H1 (cell line): ENCODE results near the gene SYT13. TPM values are rescaled to one million over a fixed set of nuclear protein-coding genes. Genes with fewer than 3 reads are reported as not detected.

Experiments used
- CTCF ChIA-PET: fragments of 300-600 bp; sonication (Branson Sonifier 250); formaldehyde crosslinking; loops from one replicate; lab custom pipeline; 2021; ENCODE audit not compliant: partially characterized antibody; lab: Charles Lee
- POLR2A ChIA-PET: fragments of 300-600 bp; sonication (Branson Sonifier 250); formaldehyde crosslinking; loops from one replicate; lab custom pipeline; 2021; ENCODE audit warnings: inconsistent platforms; ENCODE audit not compliant: partially characterized antibody; lab: Charles Lee
- DNase-seq, 2 experiments: peaks; one replicate each; pipeline versions ENCODE4 v3.0.0 to v3.0.0-alpha.2; 2010 to 2022; ENCODE audit warnings: low spot score in 2 of 2, low read depth in 1 of 2, mixed read lengths in 1 of 2
- FAIRE-seq: peaks from 2 replicates; lab custom pipeline; 2011; peaks lifted over from hg19 to GRCh38; lab: Jason Lieb, UNC
- H2AFZ ChIP-seq: 2 replicates; pipeline ENCODE4 v1.8.1; 2012; ENCODE audit warnings: low read length, inconsistent platforms
- H2AK5ac ChIP-seq: 2 replicates; pipeline ENCODE4 v1.6.1; 2013; ENCODE audit warnings: low read depth, low read length
- H2BK120ac ChIP-seq: replicated peaks from 2 replicates; pipeline ENCODE3; 2013; ENCODE audit warnings: low read depth, low read length, inconsistent platforms
- H2BK12ac ChIP-seq: 2 replicates; pipeline ENCODE4 v1.6.1; 2013; ENCODE audit warnings: low read depth, low read length
- H2BK15ac ChIP-seq: 2 replicates; pipeline ENCODE4 v1.6.1; 2013; ENCODE audit warnings: low read length
- H2BK20ac ChIP-seq: 2 replicates; pipeline ENCODE4 v1.6.1; 2013; ENCODE audit warnings: low read length
- H2BK5ac ChIP-seq: 2 replicates; pipeline ENCODE4 v1.6.1; 2013; ENCODE audit warnings: low read depth, low read length
- H3K14ac ChIP-seq: 2 replicates; pipeline ENCODE4 v1.6.1; 2013; ENCODE audit warnings: inconsistent platforms; ENCODE audit not compliant: insufficient read length
- H3K18ac ChIP-seq: 2 replicates; pipeline ENCODE4 v1.6.1; 2013; ENCODE audit warnings: low read length; ENCODE audit errors: extremely low read depth
- H3K23ac ChIP-seq: 2 replicates; pipeline ENCODE4 v1.6.1; 2013; ENCODE audit warnings: inconsistent platforms; ENCODE audit not compliant: insufficient read length
- H3K23me2 ChIP-seq: 2 replicates; pipeline ENCODE4 v1.6.1; 2013; ENCODE audit warnings: low read depth, low read length
- H3K27ac ChIP-seq: 2 replicates; pipeline ENCODE4 v1.6.1; 2011; ENCODE audit warnings: low read depth, low read length, inconsistent platforms
- H3K27me3 ChIP-seq, 4 experiments: replicated peaks in 1 of 4; 1 replicate in 1 of 4; 2 replicates in 3 of 4; pipeline versions ENCODE4 v1.6.1 to v1.8.1; 2011 to 2013; ENCODE audit warnings: low read length in 3 of 4, mild to moderate bottlenecking in 3 of 4, inconsistent platforms in 2 of 4, mixed read lengths in 2 of 4, moderate library complexity in 1 of 4; ENCODE audit not compliant: control insufficient read depth in 3 of 4, insufficient read depth in 3 of 4; ENCODE audit errors: extremely low read depth in 1 of 4
- H3K36me3 ChIP-seq, 4 experiments: 2 replicates each; pipeline versions ENCODE4 v1.6.1 to v1.8.1; 2011 to 2013; ENCODE audit warnings: mild to moderate bottlenecking in 4 of 4, low read length in 3 of 4, moderate library complexity in 2 of 4, control low read depth in 1 of 4, inconsistent platforms in 1 of 4; ENCODE audit not compliant: insufficient read depth in 4 of 4, control insufficient read depth in 2 of 4
- H3K4ac ChIP-seq: replicated peaks from 2 replicates; pipeline ENCODE3; 2013; ENCODE audit warnings: low read length, low read depth, mixed read lengths, inconsistent platforms; ENCODE audit not compliant: insufficient read length
- H3K4me1 ChIP-seq, 4 experiments: replicated peaks in 1 of 4; 1 replicate in 1 of 4; 2 replicates in 3 of 4; pipeline versions ENCODE4 v1.6.1 to v1.8.1; 2011 to 2013; ENCODE audit warnings: low read length in 3 of 4, inconsistent platforms in 2 of 4, mixed read lengths in 1 of 4; ENCODE audit not compliant: insufficient read depth in 4 of 4, control insufficient read depth in 3 of 4
- H3K4me2 ChIP-seq, 2 experiments: 2 replicates each; pipeline versions ENCODE4 v1.6.1 to v1.8.1; 2011 to 2013; ENCODE audit warnings: low read depth in 2 of 2, low read length in 2 of 2, control low read depth in 1 of 2, inconsistent platforms in 1 of 2, mild to moderate bottlenecking in 1 of 2; ENCODE audit not compliant: insufficient read depth in 1 of 2
- H3K4me3 ChIP-seq, 4 experiments: fragments of 200-600, 300-600 bp in 1 of 4; sonication (generic), shearing (Covaris generic), sonication (Bioruptor Twin) in 1 of 4; 2 replicates each; pipeline versions ENCODE4 v1.5.1 to v1.8.1; 2011 to 2016; ENCODE audit warnings: low read length in 4 of 4, low read depth in 3 of 4, control low read depth in 2 of 4, inconsistent platforms in 2 of 4, mild to moderate bottlenecking in 2 of 4, mixed read lengths in 1 of 4, moderate library complexity in 1 of 4; ENCODE audit not compliant: insufficient read depth in 2 of 4; ENCODE audit errors: extremely low read depth in 1 of 4
- H3K56ac ChIP-seq: replicated peaks from 2 replicates; pipeline ENCODE3; 2013; ENCODE audit warnings: low read depth, mild to moderate bottlenecking, mixed read lengths, low read length, inconsistent platforms; ENCODE audit not compliant: insufficient read length
- H3K79me1 ChIP-seq: 2 replicates; pipeline ENCODE4 v1.6.1; 2013; ENCODE audit warnings: low read depth, low read length, control low read depth
- H3K79me2 ChIP-seq, 2 experiments: 2 replicates each; pipeline versions ENCODE4 v1.6.1 to v1.8.1; 2012 to 2013; ENCODE audit warnings: low read length in 2 of 2, mild to moderate bottlenecking in 2 of 2, inconsistent platforms in 1 of 2; ENCODE audit not compliant: insufficient read depth in 2 of 2, control insufficient read depth in 1 of 2
- H3K9ac ChIP-seq, 4 experiments: replicated peaks in 1 of 4; 1 replicate in 1 of 4; 2 replicates in 3 of 4; pipeline versions ENCODE4 v1.6.1 to v1.8.1; 2011 to 2013; ENCODE audit warnings: low read depth in 3 of 4, low read length in 3 of 4, control low read depth in 2 of 4, mild to moderate bottlenecking in 2 of 4, moderate library complexity in 2 of 4, inconsistent platforms in 1 of 4; ENCODE audit errors: extremely low read depth in 1 of 4
- H3K9me3 ChIP-seq, 2 experiments: 2 replicates each; pipeline versions ENCODE4 v1.6.1 to v1.8.1; 2012 to 2013; ENCODE audit warnings: mild to moderate bottlenecking in 2 of 2, moderate library complexity in 2 of 2, control low read depth in 1 of 2, inconsistent platforms in 1 of 2, low read depth in 1 of 2, low read length in 1 of 2, mixed read lengths in 1 of 2; ENCODE audit not compliant: insufficient read depth in 2 of 2
- H4K20me1 ChIP-seq, 2 experiments: replicated peaks in 1 of 2; 2 replicates each; pipeline versions ENCODE3 to v1.8.1; 2011 to 2013; ENCODE audit warnings: inconsistent platforms in 2 of 2, low read length in 2 of 2, mild to moderate bottlenecking in 1 of 2; ENCODE audit not compliant: insufficient read depth in 2 of 2, control insufficient read depth in 1 of 2
- H4K5ac ChIP-seq: 2 replicates; pipeline ENCODE4 v1.6.1; 2013; ENCODE audit warnings: low read length, low read depth, mixed read lengths, inconsistent platforms; ENCODE audit not compliant: insufficient read length
- H4K8ac ChIP-seq: 2 replicates; pipeline ENCODE4 v1.8.0; 2013; ENCODE audit warnings: mild to moderate bottlenecking, moderate library complexity, low read length, inconsistent platforms; ENCODE audit not compliant: insufficient read depth; ENCODE audit errors: extremely low read depth
- H4K91ac ChIP-seq: replicated peaks from 2 replicates; pipeline ENCODE3; 2013; ENCODE audit warnings: low read length, mixed read lengths, inconsistent platforms; ENCODE audit not compliant: insufficient read length
- BCL11A ChIP-seq, 2 experiments: IDR thresholded peaks; one replicate each; pipeline ENCODE4 v1.6.1; 2011; ENCODE audit warnings: low read depth in 2 of 2, low read length in 2 of 2, mild to moderate bottlenecking in 2 of 2
- BRCA1 ChIP-seq: IDR thresholded peaks from 2 replicates; pipeline ENCODE4 v1.6.1; 2012; ENCODE audit warnings: low read depth, low read length, improper control_type of control experiment
- EP300 ChIP-seq, 2 experiments: IDR thresholded peaks; 1 replicate in 1 of 2; 2 replicates in 1 of 2; pipeline ENCODE4 v1.6.1; 2011 to 2012; ENCODE audit warnings: low read depth in 2 of 2, low read length in 2 of 2, mild to moderate bottlenecking in 2 of 2, borderline replicate concordance in 1 of 2, inconsistent platforms in 1 of 2, moderate library complexity in 1 of 2
- HDAC2 ChIP-seq, 2 experiments: fragments of 300-600 bp in 1 of 2; sonication (generic) in 1 of 2; IDR thresholded peaks; 2 replicates each; pipeline ENCODE4 v1.6.1; 2011 to 2012; ENCODE audit warnings: low read depth in 2 of 2, low read length in 2 of 2, mild to moderate bottlenecking in 2 of 2, moderate library complexity in 2 of 2, borderline replicate concordance in 1 of 2, inconsistent platforms in 1 of 2
- POLR2A ChIP-seq, 2 experiments: IDR thresholded peaks; 1 replicate in 1 of 2; 2 replicates in 1 of 2; pipeline ENCODE4 v1.6.1; 2011; ENCODE audit warnings: low read depth in 2 of 2, low read length in 2 of 2, mild to moderate bottlenecking in 2 of 2; ENCODE audit errors: control extremely low read depth in 1 of 2
- SP1 ChIP-seq: IDR thresholded peaks from 2 replicates; pipeline ENCODE4 v1.6.1; 2011; ENCODE audit warnings: low read depth, low read length
- SP4 ChIP-seq: IDR thresholded peaks from 2 replicates; pipeline ENCODE4 v1.6.1; 2012; ENCODE audit warnings: low read length, inconsistent platforms
- TAF1 ChIP-seq: IDR thresholded peaks from 2 replicates; pipeline ENCODE4 v1.6.1; 2011; ENCODE audit warnings: mild to moderate bottlenecking, low read depth, low read length
- YY1 ChIP-seq: IDR thresholded peaks from 2 replicates; pipeline ENCODE4 v1.6.1; 2011; ENCODE audit warnings: low read depth, mild to moderate bottlenecking, low read length
- WGBS, 2 experiments: shearing (Covaris generic) in 1 of 2; methylation state at CpG; one replicate each; pipeline versions ENCODE4 v1.1.6 to v1.1.7; 2013 to 2015; ENCODE audit warnings: low lambda C conversion rate in 2 of 2, mixed read lengths in 2 of 2, inconsistent platforms in 1 of 2, low coverage in 1 of 2, missing lambda C conversion rate in 1 of 2; ENCODE audit not compliant: insufficient replicate concordance in 2 of 2, insufficient coverage in 1 of 2, insufficient read length in 1 of 2; ENCODE audit errors: extremely low coverage in 1 of 2, missing lambda C conversion rate in 1 of 2; 5-methylcytosine and 5-hydroxymethylcytosine counted together
- polyA plus RNA-seq, 7 experiments: library from polyadenylated mRNA; depleted of rRNA in 3 of 7; stranded (reverse) in 5 of 7; unstranded in 2 of 7; fragments of >200 nt in 5 of 7; fragments of 200-250 nt in 2 of 7; gene quantifications; 1 replicate in 5 of 7; 2 replicates in 1 of 7; 4 replicates in 1 of 7; pipeline versions ENCODE4 v1.2.1 to v1.2.3, GENCODE V29; 2011 to 2013; ENCODE audit warnings: missing spikeins in 2 of 7, mixed read lengths in 2 of 7
- total RNA-seq: library from RNA; stranded (reverse); fragmentation: NEBNext Ultra II Directional; extraction: Animal tissue kit (Norgen Biotek cat#: 25700); gene quantifications from 2 replicates; pipeline ENCODE4 v1.2.1, GENCODE V29; 2021
- TF ChIP-seq, protein P1 (sequence below): IDR thresholded peaks from 2 replicates; pipeline ENCODE4 v1.6.1; 2011; ENCODE audit warnings: low read depth, mild to moderate bottlenecking, low read length; ENCODE audit not compliant: insufficient read depth
- TF ChIP-seq, protein P2 (sequence below), 3 experiments: IDR thresholded peaks; 1 replicate in 2 of 3; 2 replicates in 1 of 3; pipeline versions ENCODE4 v1.5.1 to v1.6.1; 2011; ENCODE audit warnings: low read length in 3 of 3, mild to moderate bottlenecking in 3 of 3, inconsistent platforms in 2 of 3, low read depth in 1 of 3, moderate library complexity in 1 of 3; ENCODE audit not compliant: insufficient read depth in 1 of 3; ENCODE audit errors: control extremely low read depth in 1 of 3

Gene SYT13
- total and polyA plus RNA-seq, 2 of the 8 experiments (the other 6 are each of a cell fraction or from before 2014, with no cell fraction given), result 4.8 to 13.2 TPM

GRCh38 chr11:45298718-45299117 is 12.6 kb upstream of the SYT13 start:
- H2BK15ac ChIP-seq, result no peak overlapping the region
- no peak overlapping the region for H2BK12ac ChIP-seq
- peak overlapping the region in 1 of 2 experiments; percentile 28; a peak in 2 of 4 replicates for H3K4me2 ChIP-seq
- H2AK5ac ChIP-seq, result no peak overlapping the region
- no peak overlapping the region for H3K27ac ChIP-seq
- peaks cover 0 to 8% (median 0%) of the 10 kb centered on the region in 4 experiments; a peak in 2 of 7 replicates for H3K27me3 ChIP-seq
- H2BK5ac ChIP-seq, result no peak overlapping the region
- H3K56ac ChIP-seq, result no peak overlapping the region
- H2BK120ac ChIP-seq, result no peak overlapping the region
- 24% methylated on average over 7 of the region's 7 CpGs; no CpG with 5 or more reads in 1 of the 2 experiments for WGBS, 2 experiments
- H4K20me1 ChIP-seq, result no peaks in the 10 kb centered on the region
- no peaks in the 10 kb centered on the region for H3K79me2 ChIP-seq
- no peaks in the 10 kb centered on the region for H3K23me2 ChIP-seq
- H3K9me3 ChIP-seq, result no peaks in the 10 kb centered on the region
- H4K8ac ChIP-seq, result no peak overlapping the region
- no peak overlapping the region for H2BK20ac ChIP-seq
- no peaks in the 10 kb centered on the region for H3K36me3 ChIP-seq
- H3K23ac ChIP-seq, result no peak overlapping the region
- H4K5ac ChIP-seq, result no peak overlapping the region
- no peak overlapping the region for H2AFZ ChIP-seq
- ChIA-PET POLR2A (interaction anchor here (1.3 kb wide), 1 partner anchor 10 kb away, joined by 4 read pairs; no protein-coding TSS in a partner anchor), CTCF (interaction anchor here (2.4 kb wide), 1 partner anchor 32 kb away, joined by 8 read pairs; no protein-coding TSS in a partner anchor)
- no peaks in the 10 kb centered on the region for H3K79me1 ChIP-seq
- DNase-seq, result peak; percentile 53 to 61
- H3K18ac ChIP-seq, result no peak overlapping the region
- peak; percentile 83 for FAIRE-seq
- peaks cover 0 to 3% (median 1%) of the 10 kb centered on the region in 4 experiments; a peak in 3 of 7 replicates for H3K4me1 ChIP-seq
- H4K91ac ChIP-seq, result no peak overlapping the region
- peak overlapping the region; percentile 63 for H3K4ac ChIP-seq
- H3K14ac ChIP-seq, result no peak overlapping the region
- no peak overlapping the region for H3K4me3 ChIP-seq
- no peak overlapping the region for H3K9ac ChIP-seq
- TF ChIP-seq, protein P1, sequence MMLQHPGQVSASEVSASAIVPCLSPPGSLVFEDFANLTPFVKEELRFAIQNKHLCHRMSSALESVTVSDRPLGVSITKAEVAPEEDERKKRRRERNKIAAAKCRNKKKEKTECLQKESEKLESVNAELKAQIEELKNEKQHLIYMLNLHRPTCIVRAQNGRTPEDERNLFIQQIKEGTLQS, result no peak
- TF ChIP-seq HDAC2 (IDR thresholded peaks at IDR 0.05; ENCODE audit: borderline replicate concordance in 1 of 2, low read depth in 2 of 2, low read length in 2 of 2) (no peak), SP1 (0 out of 2 replicates have a peak, but pooled peaks have one; percentile 26), POLR2A (IDR thresholded peaks at IDR 0.05; ENCODE audit: control extremely low read depth in 1 of 2, low read depth in 2 of 2, low read length in 2 of 2) (no peak), BRCA1 (no peak), TAF1 (no peak), EP300 (IDR thresholded peaks at IDR 0.05; ENCODE audit: borderline replicate concordance in 1 of 2, low read depth in 2 of 2, low read length in 2 of 2) (no peak), SP4 (no peak), YY1 (peak; percentile 81), BCL11A (IDR thresholded peaks at IDR 0.05; ENCODE audit: low read depth in 2 of 2, low read length in 2 of 2) (no peak)
- TF ChIP-seq, protein P2, sequence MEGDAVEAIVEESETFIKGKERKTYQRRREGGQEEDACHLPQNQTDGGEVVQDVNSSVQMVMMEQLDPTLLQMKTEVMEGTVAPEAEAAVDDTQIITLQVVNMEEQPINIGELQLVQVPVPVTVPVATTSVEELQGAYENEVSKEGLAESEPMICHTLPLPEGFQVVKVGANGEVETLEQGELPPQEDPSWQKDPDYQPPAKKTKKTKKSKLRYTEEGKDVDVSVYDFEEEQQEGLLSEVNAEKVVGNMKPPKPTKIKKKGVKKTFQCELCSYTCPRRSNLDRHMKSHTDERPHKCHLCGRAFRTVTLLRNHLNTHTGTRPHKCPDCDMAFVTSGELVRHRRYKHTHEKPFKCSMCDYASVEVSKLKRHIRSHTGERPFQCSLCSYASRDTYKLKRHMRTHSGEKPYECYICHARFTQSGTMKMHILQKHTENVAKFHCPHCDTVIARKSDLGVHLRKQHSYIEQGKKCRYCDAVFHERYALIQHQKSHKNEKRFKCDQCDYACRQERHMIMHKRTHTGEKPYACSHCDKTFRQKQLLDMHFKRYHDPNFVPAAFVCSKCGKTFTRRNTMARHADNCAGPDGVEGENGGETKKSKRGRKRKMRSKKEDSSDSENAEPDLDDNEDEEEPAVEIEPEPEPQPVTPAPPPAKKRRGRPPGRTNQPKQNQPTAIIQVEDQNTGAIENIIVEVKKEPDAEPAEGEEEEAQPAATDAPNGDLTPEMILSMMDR (IDR thresholded peaks at IDR 0.05; ENCODE audit: control extremely low read depth in 1 of 3, insufficient read depth in 1 of 3, low read depth in 1 of 3, low read length in 3 of 3), result peak; percentile 24 to 59 (median 25); a peak in 3 of 4 replicates
